ENCODE data around the gene MCRIP2.

- TF ChIP-seq CTCF (IDR thresholded peaks at IDR 0.05) (no peak), POLR2A (IDR thresholded peaks at IDR 0.05) (no peak), EP300 (IDR thresholded peaks at IDR 0.05) (no peak), POLR2AphosphoS5 (IDR thresholded peaks at IDR 0.05) (no peak)
Measured at GRCh38 chr16:683396-684070, 41.9 kb downstream of the MCRIP2 start.

Data from upper lobe of left lung (tissue), 4 donors.